AG04450 (cell line): ENCODE results near the gene EIF3K. TPM values are rescaled to one million over a fixed set of nuclear protein-coding genes. Genes with fewer than 3 reads are reported as not detected.

Experiments
- CTCF ChIA-PET: fragments of 300-600, 350-600 bp; formaldehyde crosslinking; extraction: SDS; loops from one replicate; lab custom pipeline; 2022; ENCODE audit warnings: antibody characterized with exemption, inconsistent platforms; lab: Charles Lee
- POLR2A ChIA-PET: fragments of 350-600 bp; formaldehyde crosslinking; extraction: SDS; loops from one replicate; lab custom pipeline; 2021; ENCODE audit warnings: antibody characterized with exemption, inconsistent platforms; lab: Yijun Ruan, JAX
- DNase-seq: peaks from one replicate; pipeline ENCODE4 v3.0.0-alpha.2; 2011; ENCODE audit warnings: low read depth, low spot score
- H3K27ac ChIP-seq: one replicate; pipeline ENCODE4 v1.5.1; 2012; ENCODE audit warnings: low read depth, low read length, control low read depth
- H3K27me3 ChIP-seq: one replicate; pipeline ENCODE4 v1.6.0; 2012; ENCODE audit warnings: low read length; ENCODE audit not compliant: control insufficient read depth, insufficient read depth
- H3K4me3 ChIP-seq: 2 replicates; pipeline ENCODE4 v1.5.1; 2011; ENCODE audit warnings: mild to moderate bottlenecking, low read depth, low read length, control low read depth
- H3K9me3 ChIP-seq: 2 replicates; pipeline ENCODE4 v1.5.1; 2012; ENCODE audit warnings: low read length; ENCODE audit not compliant: control insufficient read depth, insufficient read depth
- polyA plus RNA-seq: library from polyadenylated mRNA; depleted of rRNA; stranded (reverse); fragments of >200 nt; gene quantifications from 2 replicates; pipeline ENCODE4 v1.2.3, GENCODE V29; 2011
- TF ChIP-seq, protein P1 (sequence below): IDR thresholded peaks from 2 replicates; pipeline ENCODE4 v1.5.1; 2011; ENCODE audit warnings: low read depth, low read length, control low read depth, inconsistent platforms

The EIF3K gene
- polyA plus RNA-seq, 1 experiment = 168 TPM

DNA sequence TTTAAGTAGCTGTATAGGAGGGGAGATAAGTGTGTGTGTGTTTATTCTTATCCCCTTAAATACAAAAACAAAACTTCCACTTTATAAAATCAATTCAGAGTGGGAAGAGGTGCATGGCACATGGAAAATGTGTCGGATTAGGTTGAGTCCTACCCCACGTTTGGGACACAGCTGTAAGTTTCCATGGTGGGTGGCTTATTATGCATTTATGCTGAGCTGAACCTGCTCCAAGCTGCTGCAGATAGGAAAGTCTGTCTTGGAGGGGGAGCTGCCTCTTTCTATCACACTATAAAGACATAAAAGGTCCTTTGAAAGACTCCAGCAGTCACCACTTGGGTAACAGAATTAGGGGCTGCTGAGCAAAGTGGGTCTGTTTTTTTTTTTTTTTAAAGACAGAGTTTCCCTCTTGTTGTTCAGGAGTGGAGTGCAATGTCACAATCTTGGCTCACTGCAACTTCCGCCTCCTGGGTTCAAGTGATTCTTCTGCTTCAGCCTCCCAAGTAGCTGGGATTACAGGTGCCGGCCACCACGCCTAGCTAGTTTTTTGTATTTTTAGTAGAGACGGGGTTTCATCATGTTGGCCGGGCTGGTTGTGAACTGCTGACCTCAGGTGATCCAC lies 43.7 kb downstream of the EIF3K start:
- H3K27ac ChIP-seq = no peak overlapping the region
- no peaks in the 10 kb centered on the region for H3K27me3 ChIP-seq
- DNase-seq = no peak
- no peak overlapping the region for H3K4me3 ChIP-seq
- TF ChIP-seq, protein P1, sequence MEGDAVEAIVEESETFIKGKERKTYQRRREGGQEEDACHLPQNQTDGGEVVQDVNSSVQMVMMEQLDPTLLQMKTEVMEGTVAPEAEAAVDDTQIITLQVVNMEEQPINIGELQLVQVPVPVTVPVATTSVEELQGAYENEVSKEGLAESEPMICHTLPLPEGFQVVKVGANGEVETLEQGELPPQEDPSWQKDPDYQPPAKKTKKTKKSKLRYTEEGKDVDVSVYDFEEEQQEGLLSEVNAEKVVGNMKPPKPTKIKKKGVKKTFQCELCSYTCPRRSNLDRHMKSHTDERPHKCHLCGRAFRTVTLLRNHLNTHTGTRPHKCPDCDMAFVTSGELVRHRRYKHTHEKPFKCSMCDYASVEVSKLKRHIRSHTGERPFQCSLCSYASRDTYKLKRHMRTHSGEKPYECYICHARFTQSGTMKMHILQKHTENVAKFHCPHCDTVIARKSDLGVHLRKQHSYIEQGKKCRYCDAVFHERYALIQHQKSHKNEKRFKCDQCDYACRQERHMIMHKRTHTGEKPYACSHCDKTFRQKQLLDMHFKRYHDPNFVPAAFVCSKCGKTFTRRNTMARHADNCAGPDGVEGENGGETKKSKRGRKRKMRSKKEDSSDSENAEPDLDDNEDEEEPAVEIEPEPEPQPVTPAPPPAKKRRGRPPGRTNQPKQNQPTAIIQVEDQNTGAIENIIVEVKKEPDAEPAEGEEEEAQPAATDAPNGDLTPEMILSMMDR = no peak
- no peaks in the 10 kb centered on the region for H3K9me3 ChIP-seq
- ChIA-PET POLR2A (no interaction called here), CTCF (interaction anchor here (0.5 to 1.0 kb wide), 3 partner anchors 10 to 225 kb away, joined by 3 read pairs; no protein-coding TSS in a partner anchor)

GRCh38 chr19:38663156-38663651 lies 44.2 kb downstream of the EIF3K start:
- H3K27me3 ChIP-seq = no peaks in the 10 kb centered on the region
- no peak overlapping the region for H3K27ac ChIP-seq
- H3K9me3 ChIP-seq = no peaks in the 10 kb centered on the region
- no peak for DNase-seq
- TF ChIP-seq, protein P1 = no peak
- ChIA-PET POLR2A (no interaction called here), CTCF (interaction anchor here (0.5 to 1.0 kb wide), 2 partner anchors 9 to 29 kb away, joined by 3 read pairs; no protein-coding TSS in a partner anchor)
- H3K4me3 ChIP-seq = no peak overlapping the region

DNA sequence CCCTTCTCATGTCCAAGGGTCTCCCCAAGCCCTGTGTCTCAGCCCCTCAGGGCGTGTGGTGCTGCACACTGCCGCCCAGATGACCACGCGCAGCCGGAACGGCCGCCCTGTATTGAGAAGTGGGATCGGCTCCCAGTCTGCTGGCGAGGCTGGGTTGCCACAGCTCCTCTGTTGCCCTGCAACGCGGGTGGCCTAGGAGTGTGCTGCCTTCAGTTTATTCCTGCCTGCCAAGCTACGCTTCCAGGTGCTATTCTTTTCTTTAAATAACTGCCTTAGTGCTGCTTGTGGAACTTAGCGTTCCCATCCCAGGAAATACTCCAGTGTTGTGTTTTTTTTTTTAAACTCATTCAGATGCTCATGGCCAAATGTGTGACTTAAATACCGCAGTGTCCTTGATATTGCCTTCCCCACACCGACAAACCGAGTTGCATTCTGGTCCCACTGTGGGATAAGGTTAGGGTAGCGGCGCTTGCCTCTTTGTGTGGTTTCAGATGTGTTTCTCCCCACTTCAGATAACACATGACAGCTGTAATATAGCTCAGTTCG lies 45.0 kb downstream of the EIF3K start:
- no peaks in the 10 kb centered on the region for H3K9me3 ChIP-seq
- no peak for DNase-seq
- peak overlapping the region; percentile 52 for H3K27ac ChIP-seq
- CTCF ChIA-PET = interaction anchor here (1.4 kb wide), 1 partner anchor 30 kb away, joined by 5 read pairs; no protein-coding TSS in a partner anchor
- no peaks in the 10 kb centered on the region for H3K27me3 ChIP-seq
- H3K4me3 ChIP-seq = no peak overlapping the region
- POLR2A ChIA-PET = interaction anchor here (0.5 to 1.3 kb wide), 3 partner anchors 9 to 17 kb away, joined by 3 to 6 read pairs (median 3); partner anchors contain the start of gene ACTN4
- TF ChIP-seq, protein P1 = no peak

GRCh38 chr19:38664503-38665211 lies 45.7 kb downstream of the EIF3K start:
- Histone ChIP-seq H3K27me3 (no peaks in the 10 kb centered on the region), H3K27ac (peak overlapping the region; percentile 95), H3K9me3 (no peaks in the 10 kb centered on the region), H3K4me3 (no peak overlapping the region)
- CTCF ChIA-PET = interaction anchor here (0.5 to 1.4 kb wide), 2 partner anchors 30 to 1756 kb away, joined by 3 to 5 read pairs; no protein-coding TSS in a partner anchor
- no peak for DNase-seq
- POLR2A ChIA-PET = interaction anchor here (0.5 to 1.3 kb wide), 4 partner anchors 10 to 165 kb away, joined by 3 to 6 read pairs (median 4); partner anchors contain the start of gene ACTN4
- TF ChIP-seq, protein P1 = no peak
